Right lobe of liver (tissue), 4 donors: ENCODE measurements around the gene TCF4.

Experiments used
- CTCF ChIP-seq, 4 donors: fragments of 200-600 bp in 3 of 4; fragments of 450-650 bp in 1 of 4; IDR thresholded peaks; one replicate each; pipeline versions ENCODE4 v1.5.1 to v1.8.0; 2016 to 2022; ENCODE audit warnings: antibody characterized with exemption in 4 of 4, mild to moderate bottlenecking in 2 of 4
- POLR2A ChIP-seq: fragments of 450-650 bp; IDR thresholded peaks from one replicate; pipeline ENCODE4 v1.6.1; 2017; ENCODE audit warnings: antibody characterized with exemption, mild to moderate bottlenecking
- donor health status: DM: no; HTN: no; CAD: no.
- donor health status: DM: no; HTN: no; CAD: no.
- donor health status: DM: no; HTN: yes; CAD: no.

DNA sequence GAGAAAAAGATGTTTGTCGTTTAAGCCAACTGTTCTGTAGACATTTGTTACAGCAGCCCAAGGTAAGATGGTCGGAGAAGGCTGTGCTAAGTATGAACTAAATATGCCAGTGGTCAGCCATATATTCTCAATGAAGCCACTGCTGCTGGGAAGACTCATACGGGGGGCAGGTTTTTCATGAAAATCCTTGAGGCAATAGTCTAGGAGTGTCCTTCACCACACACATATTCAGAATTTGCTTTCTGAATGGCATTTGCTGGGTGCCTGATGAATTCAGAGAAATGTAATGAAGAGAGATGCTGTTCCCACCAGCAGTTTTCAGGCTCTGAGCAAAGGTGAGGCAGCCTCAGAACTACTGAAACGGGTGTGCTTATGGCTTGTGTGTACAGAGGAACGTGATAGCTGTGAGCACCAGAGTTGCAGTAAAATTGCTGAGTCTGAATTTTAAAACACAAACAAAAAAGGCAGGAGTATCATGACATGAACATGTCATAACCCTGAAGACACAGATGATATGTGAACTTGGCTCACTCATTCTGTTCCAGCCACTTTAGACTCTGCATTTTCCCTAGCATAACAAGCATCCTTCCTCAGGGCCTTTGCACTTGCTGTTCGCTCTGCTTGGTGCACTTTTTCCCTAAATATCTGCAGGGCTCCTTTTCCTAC is 21.3 kb upstream of the TCF4 start:
- TF ChIP-seq CTCF (IDR thresholded peaks at IDR 0.05) = no peak
- no peak for TF ChIP-seq POLR2A
